ENCODE data around the gene KLHL15. TPM values are rescaled to one million over a fixed set of nuclear protein-coding genes. Genes with fewer than 3 reads are reported as not detected.
A peak's percentile ranks its signal among the peaks of the same experiment; 100 is the strongest.

KLHL15 gene
- total RNA-seq, 1 donor, result 8.7 TPM

GRCh38 chrX:23959781-23960180 lies 67.2 kb downstream of the KLHL15 start:
- DNase-seq (ENCODE audit: insufficient read length, low spot score, missing footprints), result no peak
- Histone ChIP-seq H3K27me3 (ENCODE audit: insufficient read depth, low read length) (peaks cover 4% of the 10 kb centered on the region), H3K79me2 (ENCODE audit: insufficient read depth, low read length) (no peaks in the 10 kb centered on the region), H3K4me2 (ENCODE audit: insufficient read depth, low read length) (no peak overlapping the region), H3K36me3 (ENCODE audit: insufficient read depth, low read length) (no peaks in the 10 kb centered on the region), H3K4me1 (ENCODE audit: insufficient read depth, low read length) (no peaks in the 10 kb centered on the region), H2AFZ (ENCODE audit: low read length) (no peak overlapping the region), H3K9me3 (ENCODE audit: low read depth, low read length) (no peaks in the 10 kb centered on the region), H3K4me3 (ENCODE audit: insufficient read depth, low read length) (no peak overlapping the region), H4K20me1 (ENCODE audit: insufficient read depth, low read length) (no peaks in the 10 kb centered on the region), H3K27ac (ENCODE audit: low read depth, low read length) (no peak overlapping the region)
- no peak for TF ChIP-seq CTCF (IDR thresholded peaks at IDR 0.05; ENCODE audit: extremely low read depth, low read depth, low read length)

GRCh38 chrX:23954396-23954795 lies 72.6 kb downstream of the KLHL15 start:
- Histone ChIP-seq H3K4me2 (ENCODE audit: insufficient read depth, low read length) (no peak overlapping the region), H3K79me2 (ENCODE audit: insufficient read depth, low read length) (no peaks in the 10 kb centered on the region), H3K27ac (ENCODE audit: low read depth, low read length) (no peak overlapping the region), H2AFZ (ENCODE audit: low read length) (no peak overlapping the region), H3K27me3 (ENCODE audit: insufficient read depth, low read length) (no peaks in the 10 kb centered on the region), H3K36me3 (ENCODE audit: insufficient read depth, low read length) (no peaks in the 10 kb centered on the region), H3K4me3 (ENCODE audit: insufficient read depth, low read length) (no peak overlapping the region), H3K4me1 (ENCODE audit: insufficient read depth, low read length) (no peaks in the 10 kb centered on the region), H4K20me1 (ENCODE audit: insufficient read depth, low read length) (no peaks in the 10 kb centered on the region), H3K9me3 (ENCODE audit: low read depth, low read length) (no peaks in the 10 kb centered on the region)
- DNase-seq (ENCODE audit: insufficient read length, low spot score, missing footprints), result no peak
- TF ChIP-seq CTCF (IDR thresholded peaks at IDR 0.05; ENCODE audit: extremely low read depth, low read depth, low read length), result no peak

- H3K27ac ChIP-seq (ENCODE audit: low read depth, low read length), result no peak overlapping the region
- no peaks in the 10 kb centered on the region for H3K79me2 ChIP-seq (ENCODE audit: insufficient read depth, low read length)
- no peaks in the 10 kb centered on the region for H3K4me1 ChIP-seq (ENCODE audit: insufficient read depth, low read length)
Observed at GRCh38 chrX:23953908-23954269, 73.1 kb downstream of the KLHL15 start.

More at GRCh38 chrX:23953908-23954269, 73.1 kb downstream of the KLHL15 start:
- Histone ChIP-seq H3K4me2 (ENCODE audit: insufficient read depth, low read length) (peak overlapping the region; percentile 75), H3K9me3 (ENCODE audit: low read depth, low read length) (no peaks in the 10 kb centered on the region), H3K27me3 (ENCODE audit: insufficient read depth, low read length) (no peaks in the 10 kb centered on the region), H2AFZ (ENCODE audit: low read length) (peak overlapping the region; percentile 87), H4K20me1 (ENCODE audit: insufficient read depth, low read length) (no peaks in the 10 kb centered on the region), H3K4me3 (ENCODE audit: insufficient read depth, low read length) (no peak overlapping the region), H3K36me3 (ENCODE audit: insufficient read depth, low read length) (no peaks in the 10 kb centered on the region)
- TF ChIP-seq CTCF (IDR thresholded peaks at IDR 0.05; ENCODE audit: extremely low read depth, low read depth, low read length), result no peak
- DNase-seq (ENCODE audit: insufficient read length, low spot score, missing footprints), result no peak
